Dendritic cell treated with granulocyte-macrophage colony-stimulating factor and Interleukin-4, amounts not matched to agents 40 ng/mL and 50 ng/mL, for 4 days (primary cell): ENCODE data around the gene MSRB1.
"Not testable (repeated sequence)": the region's sequence is repeated elsewhere in the genome, so short reads cannot be mapped to it uniquely, and the experiment has no call there.

Experiments used
- H3K27ac Mint-ChIP-seq: one replicate; pipeline ENCODE4 v1.8.0; 2022; ENCODE audit warnings: mild to moderate bottlenecking, mixed read lengths
- H3K27me3 Mint-ChIP-seq: one replicate; pipeline ENCODE4 v1.8.0; 2022; ENCODE audit warnings: mild to moderate bottlenecking, mixed read lengths
- H3K36me3 Mint-ChIP-seq: one replicate; pipeline ENCODE4 v1.8.0; 2022; ENCODE audit warnings: low read depth, mixed read lengths
- H3K4me1 Mint-ChIP-seq: one replicate; pipeline ENCODE4 v1.8.0; 2022; ENCODE audit warnings: low read depth, mixed read lengths
- H3K4me3 Mint-ChIP-seq: one replicate; pipeline ENCODE4 v1.8.0; 2022; ENCODE audit warnings: mild to moderate bottlenecking, moderate library complexity, mixed read lengths
- H3K9me3 Mint-ChIP-seq: one replicate; pipeline ENCODE4 v1.8.0; 2022; ENCODE audit warnings: mixed read lengths
- intact Hi-C: fragments of 100-400 bp; cut with micrococcal nuclease; formaldehyde crosslinking; loops from one replicate; pipeline ENCODE4 v1.15.0; 2022

Gene MSRB1

GRCh38 chr16:1973461-1974156 lies 30.6 kb upstream of the MSRB1 start:
- Mint-ChIP-seq H3K4me1 (peaks cover 39% of the 10 kb centered on the region), H3K36me3 (peaks cover 61% of the 10 kb centered on the region), H3K9me3 (no peaks in the 10 kb centered on the region), H3K27me3 (peaks cover 14% of the 10 kb centered on the region), H3K27ac (peak overlapping the region; percentile 98), H3K4me3 (no peak overlapping the region)
- intact Hi-C loops = no loop called here

DNA sequence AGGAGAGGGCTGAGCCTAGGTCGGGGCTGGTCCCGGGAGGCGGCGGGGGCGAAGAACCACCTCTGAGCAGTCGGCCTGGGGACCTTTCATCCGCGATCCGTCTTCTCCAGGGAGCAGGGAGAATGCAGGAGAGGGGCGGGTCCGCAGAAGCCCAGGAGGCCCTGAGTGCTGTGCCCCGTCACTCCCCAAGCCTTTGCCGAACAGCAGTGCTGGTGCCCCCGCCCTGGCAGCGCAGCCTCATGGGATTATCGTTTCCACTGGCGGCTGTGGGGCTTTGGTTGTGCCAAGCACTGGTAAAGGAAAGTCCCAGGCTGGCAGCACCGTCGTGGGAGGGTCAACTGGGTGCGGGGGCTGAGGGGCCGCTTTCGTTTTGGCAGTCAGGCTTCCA lies 29.5 kb upstream of the MSRB1 start:
- H3K4me1 Mint-ChIP-seq = peaks cover 37% of the 10 kb centered on the region
- peak overlapping the region; percentile 96 for H3K4me3 Mint-ChIP-seq
- peaks cover 2% of the 10 kb centered on the region for H3K27me3 Mint-ChIP-seq
- H3K9me3 Mint-ChIP-seq = no peaks in the 10 kb centered on the region
- intact Hi-C loops = no loop called here
- H3K27ac Mint-ChIP-seq = peak overlapping the region; percentile 98
- H3K36me3 Mint-ChIP-seq = peaks cover 50% of the 10 kb centered on the region

DNA sequence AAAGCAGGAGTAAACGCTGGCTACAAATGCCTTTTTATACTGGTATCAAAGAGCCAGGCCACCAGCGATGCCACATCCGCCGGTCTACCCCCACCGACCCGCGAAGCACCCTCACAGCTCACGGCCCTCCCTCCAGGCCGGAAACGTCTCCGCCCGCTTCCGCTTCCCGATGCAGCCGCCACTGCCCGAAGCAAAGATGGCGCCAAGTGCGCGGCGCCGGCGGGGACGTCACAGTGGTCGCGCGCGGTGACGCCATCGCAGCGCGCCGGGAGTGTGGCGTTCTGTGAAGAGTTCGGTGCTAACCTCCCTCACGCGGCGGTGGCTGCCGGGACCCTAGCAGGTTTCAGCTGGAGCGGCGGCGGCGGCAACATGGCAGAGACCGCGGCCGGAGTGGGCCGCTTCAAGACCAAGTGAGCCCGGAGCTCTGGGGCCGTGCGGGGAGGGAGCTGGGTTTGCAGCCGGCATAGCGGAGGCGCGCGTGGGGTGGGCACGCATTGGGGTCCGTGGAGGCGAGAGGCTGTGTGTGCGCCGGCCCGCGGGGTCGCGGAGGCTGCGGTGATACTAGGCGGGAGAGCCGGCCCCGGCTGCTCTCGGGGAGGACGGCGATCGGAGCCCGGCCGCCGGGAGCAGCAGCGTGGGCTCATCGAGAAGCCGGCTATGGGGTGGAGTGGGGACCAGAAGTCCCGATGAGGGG lies 28.9 kb upstream of the MSRB1 start, which contains the start of gene TBL3:
Gene TBL3, plus strand, starts transcription at position 258 of the 694 bp plus-strand sequence. Its CDS starts 112 bp downstream, at position 370.
- Mint-ChIP-seq H3K4me3 (peak within 1 kb of the TSS; percentile 96), H3K36me3 (peaks cover 45% of the 10 kb centered on the region), H3K27me3 (no peaks in the 10 kb centered on the region), H3K9me3 (no peaks in the 10 kb centered on the region), H3K27ac (peak within 1 kb of the TSS; percentile 98), H3K4me1 (peaks cover 37% of the 10 kb centered on the region)
- intact Hi-C loops = no loop called here

GRCh38 chr16:1968146-1968953 lies 25.4 kb upstream of the MSRB1 start:
- H3K27ac Mint-ChIP-seq = no peak overlapping the region
- no peaks in the 10 kb centered on the region for H3K9me3 Mint-ChIP-seq
- H3K36me3 Mint-ChIP-seq = peaks cover 34% of the 10 kb centered on the region
- intact Hi-C loops = no loop called here
- H3K27me3 Mint-ChIP-seq = no peaks in the 10 kb centered on the region
- H3K4me3 Mint-ChIP-seq = no peak overlapping the region
- peaks cover 46% of the 10 kb centered on the region for H3K4me1 Mint-ChIP-seq

DNA sequence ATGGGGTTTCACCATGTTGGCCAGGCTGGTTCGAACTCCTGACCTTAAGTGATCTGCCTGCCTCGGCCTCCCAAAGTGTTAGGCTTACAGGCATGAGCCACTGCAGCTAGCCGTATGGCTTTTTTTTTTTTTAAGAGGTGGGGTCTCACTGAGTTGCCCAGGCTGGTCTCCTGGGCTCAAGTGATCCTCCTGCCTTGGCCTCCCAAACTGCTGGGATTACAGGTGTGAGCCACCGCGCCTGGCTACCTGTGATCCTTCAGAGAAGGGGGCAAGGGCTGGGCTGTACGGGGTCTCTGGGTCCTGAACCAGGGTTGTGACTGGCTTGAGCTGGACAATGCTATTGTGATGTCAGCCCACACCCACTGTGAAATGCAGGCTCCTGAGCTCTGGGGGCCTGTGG lies 23.5 kb upstream of the MSRB1 start, which contains the start of gene RNF151:
Gene RNF151, plus strand, starts transcription at position 397 of the 400 bp plus-strand sequence. CDS start 26 bp downstream, outside the sequence.
- peak within 1 kb of the TSS; percentile 88 for H3K4me3 Mint-ChIP-seq
- intact Hi-C loops = no loop called here
- no peaks in the 10 kb centered on the region for H3K27me3 Mint-ChIP-seq
- H3K36me3 Mint-ChIP-seq = peaks cover 45% of the 10 kb centered on the region
- H3K27ac Mint-ChIP-seq = peak within 1 kb of the TSS; percentile 97
- H3K9me3 Mint-ChIP-seq = no peaks in the 10 kb centered on the region
- peaks cover 50% of the 10 kb centered on the region for H3K4me1 Mint-ChIP-seq

DNA sequence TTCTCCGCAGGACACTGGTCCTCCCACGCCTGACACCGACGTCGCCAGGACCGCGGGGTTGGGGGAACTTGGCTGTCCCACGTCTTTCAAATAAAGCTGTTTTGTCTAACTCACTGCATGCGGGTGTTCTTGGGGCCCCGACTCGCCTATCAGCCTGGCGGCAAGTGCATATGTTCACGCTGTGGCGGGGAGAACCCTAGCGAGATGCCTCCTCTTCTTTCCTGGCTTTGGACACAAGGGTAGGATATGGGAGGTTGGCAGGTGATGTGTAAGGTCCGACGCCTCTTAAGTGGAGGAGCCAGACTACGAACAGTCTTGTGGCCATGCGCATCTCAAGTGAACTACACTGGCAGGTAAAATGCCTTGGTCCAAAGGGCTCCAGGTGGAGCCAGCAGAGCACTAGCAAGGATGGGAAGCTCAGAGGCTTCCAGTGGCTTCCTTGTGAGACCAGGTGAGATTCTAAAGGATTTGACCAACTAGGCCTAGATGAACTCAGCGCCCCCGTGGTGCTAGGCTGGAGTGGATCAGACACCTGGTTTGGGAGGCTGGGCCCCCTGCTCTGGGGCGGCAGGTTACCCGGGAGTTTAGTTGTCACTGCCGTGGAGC lies 22.5 kb upstream of the MSRB1 start:
- intact Hi-C loops = no loop called here

GRCh38 chr16:1964506-1965395 lies 21.8 kb upstream of the MSRB1 start, which contains the start of gene RPS2:
Gene RPS2, minus strand, starts transcription at chr16:1964826. Its CDS starts 201 bp downstream, at chr16:1964625.
- H3K36me3 Mint-ChIP-seq = peaks cover 59% of the 10 kb centered on the region
- peaks cover 52% of the 10 kb centered on the region for H3K4me1 Mint-ChIP-seq
- intact Hi-C loops = no loop called here
- H3K4me3 Mint-ChIP-seq = peak within 1 kb of the TSS; percentile 88
- H3K27me3 Mint-ChIP-seq = no peaks in the 10 kb centered on the region
- H3K9me3 Mint-ChIP-seq = no peaks in the 10 kb centered on the region
- peak within 1 kb of the TSS; percentile 97 for H3K27ac Mint-ChIP-seq

More for the DNA sequence above, 22.5 kb upstream of the MSRB1 start:
- H3K27me3 Mint-ChIP-seq = no peaks in the 10 kb centered on the region
- H3K4me3 Mint-ChIP-seq = peak overlapping the region; percentile 88
- H3K27ac Mint-ChIP-seq = peak overlapping the region; percentile 97
- peaks cover 52% of the 10 kb centered on the region for H3K36me3 Mint-ChIP-seq
- peaks cover 49% of the 10 kb centered on the region for H3K4me1 Mint-ChIP-seq
- H3K9me3 Mint-ChIP-seq = no peaks in the 10 kb centered on the region

DNA sequence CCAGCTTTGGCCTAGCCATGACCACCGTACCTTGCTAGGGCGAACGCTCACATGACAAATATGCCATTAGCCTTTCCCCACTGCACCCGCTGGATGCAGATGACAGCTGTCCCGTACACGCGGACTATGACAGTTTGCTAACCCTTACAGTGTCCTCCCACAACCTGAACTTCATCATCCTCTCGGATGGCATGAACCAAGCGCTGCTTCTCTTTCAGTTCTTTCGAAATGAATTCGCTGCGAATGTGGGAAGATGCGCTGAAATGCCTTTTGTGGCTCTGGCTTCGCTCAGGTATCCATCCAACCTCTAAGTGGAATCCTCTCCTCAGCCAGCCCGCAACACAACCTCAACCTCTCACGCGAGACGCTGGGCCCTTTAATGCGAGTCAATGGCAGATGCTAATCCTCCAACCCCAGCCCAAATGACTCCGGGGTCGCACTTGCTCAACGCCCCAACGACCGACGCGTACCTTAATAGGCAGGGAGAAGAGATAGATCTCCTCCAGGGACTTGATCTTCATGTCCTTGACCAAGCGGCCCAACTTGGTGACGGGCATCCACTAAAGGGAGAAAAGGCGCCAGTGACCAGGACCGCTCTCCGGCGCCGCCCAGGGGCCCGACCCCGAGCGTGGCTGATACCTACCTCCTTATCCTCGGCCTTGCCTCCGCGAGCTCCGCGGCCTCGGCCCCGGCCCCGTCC lies 21.0 kb upstream of the MSRB1 start:
- peaks cover 64% of the 10 kb centered on the region for H3K36me3 Mint-ChIP-seq
- intact Hi-C loops = no loop called here
- H3K9me3 Mint-ChIP-seq = no peaks in the 10 kb centered on the region
- H3K4me3 Mint-ChIP-seq = peak overlapping the region; percentile 88
- H3K27ac Mint-ChIP-seq = peak overlapping the region; percentile 97
- H3K27me3 Mint-ChIP-seq = peaks cover 3% of the 10 kb centered on the region
- H3K4me1 Mint-ChIP-seq = peaks cover 57% of the 10 kb centered on the region

GRCh38 chr16:1962161-1963153 lies 19.5 kb upstream of the MSRB1 start:
- H3K4me1 Mint-ChIP-seq = peaks cover 62% of the 10 kb centered on the region
- H3K4me3 Mint-ChIP-seq = peak overlapping the region; percentile 88
- peaks cover 64% of the 10 kb centered on the region for H3K36me3 Mint-ChIP-seq

DNA sequence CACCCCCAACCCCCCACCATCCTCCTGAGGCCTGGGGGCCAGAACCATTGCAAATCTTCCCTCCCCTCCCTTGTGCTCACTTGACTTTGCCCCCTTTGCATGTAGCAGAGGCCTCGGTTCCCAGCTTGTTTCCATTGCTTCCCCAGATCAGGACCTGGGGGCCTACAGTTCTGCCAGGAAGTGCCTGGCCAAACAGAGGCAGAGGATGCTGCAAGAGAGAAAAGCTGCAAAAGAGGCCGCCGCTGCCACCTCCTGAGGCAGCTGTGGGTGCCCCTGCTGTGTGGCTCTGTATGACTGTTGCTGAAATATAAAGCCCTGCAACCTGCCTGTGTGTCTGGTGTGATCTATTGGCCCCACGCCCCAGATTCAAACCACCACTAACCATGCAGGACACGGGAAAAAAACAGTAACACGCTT lies 18.7 kb upstream of the MSRB1 start:
- H3K4me3 Mint-ChIP-seq = no peak overlapping the region
- no peaks in the 10 kb centered on the region for H3K9me3 Mint-ChIP-seq
- no peak overlapping the region for H3K27ac Mint-ChIP-seq
- H3K27me3 Mint-ChIP-seq = peaks cover 23% of the 10 kb centered on the region
- intact Hi-C loops = no loop called here
- H3K4me1 Mint-ChIP-seq = peaks cover 62% of the 10 kb centered on the region
- peaks cover 64% of the 10 kb centered on the region for H3K36me3 Mint-ChIP-seq

More at GRCh38 chr16:1962161-1963153, 19.5 kb upstream of the MSRB1 start:
- intact Hi-C loops, H3K9me3 Mint-ChIP-seq: not testable (repeated sequence)
- H3K27me3 Mint-ChIP-seq = peaks cover 17% of the 10 kb centered on the region
- H3K27ac Mint-ChIP-seq = peak overlapping the region; percentile 97
